Prostate gland (tissue), 2 donors: ENCODE data around the gene RNF40.

Experiments
- CTCF ChIP-seq, 4 experiments: fragments of 200-600 bp in 2 of 4; fragments of 450-650 bp in 2 of 4; sonication (generic) in 2 of 4; IDR thresholded peaks; 1 replicate in 3 of 4; 2 replicates in 1 of 4; pipeline ENCODE4 v1.5.1; 2016 to 2019; ENCODE audit warnings: antibody characterized with exemption in 4 of 4, mild to moderate bottlenecking in 2 of 4, moderate library complexity in 2 of 4
- POLR2A ChIP-seq: fragments of 450-650 bp; IDR thresholded peaks from one replicate; pipeline ENCODE4 v1.6.1; 2016; ENCODE audit warnings: antibody characterized with exemption, mild to moderate bottlenecking
- POLR2AphosphoS5 ChIP-seq: sonication (generic); formaldehyde crosslinking; IDR thresholded peaks from one replicate; pipeline ENCODE4 v1.6.1; 2017; ENCODE audit warnings: antibody characterized with exemption

GRCh38 chr16:30764816-30765465 lies 2.8 kb downstream of the RNF40 start:
- no peak for TF ChIP-seq CTCF (IDR thresholded peaks at IDR 0.05)
- TF ChIP-seq POLR2A: no peak
- no peak for TF ChIP-seq POLR2AphosphoS5
